Panc1 (cell line): ENCODE results near the gene SLIT3.

ENCODE experiments used
- CTCF ChIP-seq: fragments of 450-650 bp; IDR thresholded peaks from 2 replicates; pipeline ENCODE4 v1.5.1; 2017; ENCODE audit warnings: mild to moderate bottlenecking
- POLR2AphosphoS5 ChIP-seq: IDR thresholded peaks from 2 replicates; pipeline ENCODE4 v1.6.1; 2012; ENCODE audit warnings: mild to moderate bottlenecking, low read depth, low read length, moderate library complexity

- TF ChIP-seq CTCF, result no peak
- no peak for TF ChIP-seq POLR2AphosphoS5
Observed at GRCh38 chr5:168654211-168654721, 646.7 kb downstream of the SLIT3 start.
